Hematopoietic multipotent progenitor cell treated with erythropoietin and hydrocortisone succinate and interleukin-3 and kit ligand, for 17 days (in vitro differentiated cells): Measurements from ENCODE around the gene GABRR3.

Source experiments
- DNase-seq: peaks from one replicate; pipeline ENCODE4 v3.0.0-alpha.2; 2015; ENCODE audit warnings: low spot score

The GABRR3 gene

GRCh38 chr3:97954228-97954827 lies 80.8 kb downstream of the GABRR3 start:
- no peak for DNase-seq

- DNase-seq, result no peak
Observed at GRCh38 chr3:97952872-97953271, 82.2 kb downstream of the GABRR3 start.

- DNase-seq, result no peak
Observed at GRCh38 chr3:97952280-97952679, 82.8 kb downstream of the GABRR3 start.

- no peak for DNase-seq
Observed at GRCh38 chr3:97950360-97950759, 84.8 kb downstream of the GABRR3 start.

- no peak for DNase-seq
Observed at GRCh38 chr3:97949743-97950142, 85.4 kb downstream of the GABRR3 start.

GRCh38 chr3:97949110-97949485 lies 86.0 kb downstream of the GABRR3 start:
- no peak for DNase-seq

GRCh38 chr3:97948351-97949109 lies 86.6 kb downstream of the GABRR3 start:
- no peak for DNase-seq

GRCh38 chr3:97942801-97943546 lies 92.1 kb downstream of the GABRR3 start:
- DNase-seq, result no peak

GRCh38 chr3:97940034-97940433 lies 95.1 kb downstream of the GABRR3 start:
- no peak for DNase-seq

- no peak for DNase-seq
Observed at GRCh38 chr3:97939401-97939800, 95.7 kb downstream of the GABRR3 start.

GRCh38 chr3:97938444-97938843 lies 96.7 kb downstream of the GABRR3 start:
- no peak for DNase-seq

GRCh38 chr3:97937205-97937604 lies 97.9 kb downstream of the GABRR3 start:
- no peak for DNase-seq

- no peak for DNase-seq
Observed at GRCh38 chr3:97935842-97936241, 99.3 kb downstream of the GABRR3 start.
